ENCODE measurements around the gene ANP32E.
"Not testable (repeated sequence)": the region's sequence is repeated elsewhere in the genome, so short reads cannot be mapped to it uniquely, and the experiment has no call there.

The ANP32E gene

DNA sequence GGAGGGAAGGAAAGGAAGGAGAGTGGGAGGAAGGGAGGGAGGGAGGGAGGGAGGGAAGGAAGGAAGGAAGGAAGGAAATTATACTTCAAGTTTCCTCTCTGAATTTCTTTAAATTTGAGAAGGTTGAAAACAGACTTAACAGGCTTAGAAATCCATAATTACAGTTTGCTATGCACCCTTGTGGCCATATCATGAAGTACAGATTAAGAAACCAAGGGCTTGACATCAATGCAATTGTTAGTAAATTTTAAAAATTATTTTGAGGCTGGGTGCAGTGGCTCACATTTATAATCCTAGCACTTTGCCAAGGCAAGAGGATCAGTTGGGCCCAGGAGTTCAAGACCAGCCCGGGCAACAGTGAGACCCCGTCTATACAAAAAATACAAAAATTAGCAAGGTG, 14.4 kb downstream of the ANP32E start:
- Histone ChIP-seq H3K27ac (no peak overlapping the region), H3K4me3 (no peak overlapping the region)

GRCh38 chr1:150215855-150216254, 20.1 kb downstream of the ANP32E start:
- H3K4me3 ChIP-seq, H3K27ac ChIP-seq: not testable (repeated sequence)

DNA sequence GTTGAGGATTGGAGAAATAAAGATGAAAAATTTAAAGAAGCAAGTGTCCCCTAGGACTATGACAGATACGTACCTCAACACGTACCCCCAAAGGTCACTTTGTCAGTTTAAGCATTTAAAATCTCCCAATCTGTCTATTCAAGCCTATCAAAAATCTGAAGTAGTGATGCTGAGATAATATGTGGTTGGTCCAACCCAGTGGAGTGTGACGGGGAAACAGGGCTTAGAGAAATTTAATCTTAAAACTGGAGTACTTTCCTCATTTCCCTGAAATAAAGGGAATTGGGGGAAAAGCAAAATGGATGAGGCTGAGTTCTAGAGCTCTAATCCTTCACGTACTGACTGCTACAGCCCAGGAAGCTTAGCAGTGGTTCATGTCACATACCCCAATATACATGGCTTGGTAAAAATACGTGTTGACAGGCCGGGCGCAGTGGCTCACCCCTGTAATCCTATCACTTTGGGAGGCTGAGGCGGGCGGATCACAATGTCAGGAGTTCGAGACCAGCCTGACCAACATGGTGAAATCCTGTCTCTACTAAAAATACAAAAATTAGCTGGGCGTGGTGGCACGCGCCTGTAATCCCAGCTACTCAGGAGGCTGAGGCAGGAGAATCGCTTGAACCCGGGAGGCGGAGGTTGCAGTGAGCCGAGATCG, 21.7 kb downstream of the ANP32E start:
- H3K27ac ChIP-seq: peak overlapping the region in 19 of 21 experiments; percentile 20 to 82 (median 66)

DNA sequence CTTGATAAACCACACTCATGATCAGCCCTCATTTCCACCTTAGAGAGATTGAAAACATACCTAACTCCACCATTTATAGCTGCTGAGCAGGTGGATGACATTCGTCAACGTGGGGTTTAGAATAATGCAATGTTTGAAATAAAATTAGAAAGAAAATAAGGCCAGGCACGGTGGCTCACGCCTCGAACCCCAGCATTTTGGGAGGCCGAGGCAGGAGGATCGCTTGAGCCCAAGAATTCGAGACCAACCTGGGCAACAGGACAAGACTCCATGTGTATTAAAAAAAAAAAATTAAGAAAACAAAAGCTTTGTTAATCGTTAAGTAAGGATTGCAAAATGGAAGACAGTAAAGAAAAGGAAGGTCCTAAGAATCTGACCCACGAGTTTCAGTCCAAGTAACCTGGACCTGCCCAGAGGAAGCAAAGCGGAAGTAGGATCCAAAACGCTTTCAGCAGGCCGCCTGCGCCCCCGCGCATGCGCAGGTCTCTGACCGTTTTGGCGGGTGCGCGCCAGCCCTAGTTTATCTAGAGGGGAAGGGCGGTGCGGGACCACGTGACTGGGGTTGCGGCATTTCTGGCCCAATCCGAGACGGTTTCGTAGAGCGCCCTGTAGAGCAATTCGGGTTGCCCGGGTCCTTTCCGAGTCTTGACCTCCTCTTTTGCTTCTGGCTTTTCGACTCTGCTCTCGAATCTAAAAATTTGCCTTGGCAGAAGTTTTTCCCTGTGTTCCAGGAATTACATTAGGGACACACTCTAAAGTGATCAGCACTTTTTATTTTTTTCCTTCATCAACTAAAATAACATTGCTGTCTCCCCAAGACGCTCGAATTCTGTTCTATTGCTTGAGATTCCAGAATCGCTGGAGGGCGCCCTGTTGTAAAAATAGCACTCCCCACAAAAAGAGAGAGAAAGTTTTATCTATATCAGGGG, 22.5 kb downstream of the ANP32E start:
- Histone ChIP-seq H3K27ac (peak overlapping the region in 20 of 21 experiments; percentile 2 to 82 (median 66)), H3K4me3 (peak overlapping the region; percentile 28 to 48 (median 38))

More for the DNA sequence above, 21.7 kb downstream of the ANP32E start:
- H3K4me3 ChIP-seq: peak overlapping the region; percentile 28 to 48 (median 38)

- Histone ChIP-seq H3K27ac (no peak overlapping the region), H3K4me3 (no peak overlapping the region)
Observed at GRCh38 chr1:150212070-150212469, 23.8 kb downstream of the ANP32E start.

- no peak overlapping the region for H3K4me3 ChIP-seq
- no peak overlapping the region for H3K27ac ChIP-seq
Observed at GRCh38 chr1:150210706-150211105, 25.2 kb downstream of the ANP32E start.

- no peak overlapping the region for H3K27ac ChIP-seq
- H3K4me3 ChIP-seq: no peak overlapping the region
Observed at GRCh38 chr1:150210091-150210490, 25.8 kb downstream of the ANP32E start.

GRCh38 chr1:150208460-150208859, 27.5 kb downstream of the ANP32E start:
- H3K4me3 ChIP-seq, H3K27ac ChIP-seq: not testable (repeated sequence)

DNA sequence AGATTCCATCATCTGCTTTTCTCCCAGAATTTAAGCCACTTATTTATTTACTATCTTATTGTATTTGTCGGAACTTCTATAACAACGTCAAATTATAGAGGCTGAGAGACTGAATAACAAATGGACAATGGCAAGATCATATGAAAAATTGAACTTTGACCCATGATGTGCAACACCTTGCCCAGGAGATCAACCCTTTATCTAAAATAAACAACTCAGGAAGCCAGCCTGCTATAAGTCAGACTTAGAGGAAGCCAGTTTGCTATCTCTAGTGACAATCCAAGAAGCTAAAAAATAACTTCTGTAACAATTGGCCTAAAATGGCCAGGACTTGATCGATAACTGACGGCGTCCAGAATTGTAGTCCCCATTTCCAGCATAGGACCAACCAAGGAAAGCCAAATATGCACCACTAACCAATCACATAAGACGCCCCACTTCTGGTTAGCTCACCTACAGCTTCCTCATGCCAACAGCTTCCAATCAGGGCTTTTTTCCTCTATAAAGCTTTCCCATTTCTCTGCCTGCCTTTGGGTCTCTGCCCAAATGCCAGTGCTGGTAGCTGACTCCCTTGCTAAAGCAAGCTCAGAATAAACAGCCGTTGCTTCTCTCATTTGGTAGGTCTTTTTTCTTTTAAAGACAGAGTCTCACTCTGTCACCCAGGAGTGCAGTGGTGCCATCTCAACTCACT, 28.5 kb downstream of the ANP32E start:
- Histone ChIP-seq H3K4me3 (no peak overlapping the region), H3K27ac (no peak overlapping the region)

DNA sequence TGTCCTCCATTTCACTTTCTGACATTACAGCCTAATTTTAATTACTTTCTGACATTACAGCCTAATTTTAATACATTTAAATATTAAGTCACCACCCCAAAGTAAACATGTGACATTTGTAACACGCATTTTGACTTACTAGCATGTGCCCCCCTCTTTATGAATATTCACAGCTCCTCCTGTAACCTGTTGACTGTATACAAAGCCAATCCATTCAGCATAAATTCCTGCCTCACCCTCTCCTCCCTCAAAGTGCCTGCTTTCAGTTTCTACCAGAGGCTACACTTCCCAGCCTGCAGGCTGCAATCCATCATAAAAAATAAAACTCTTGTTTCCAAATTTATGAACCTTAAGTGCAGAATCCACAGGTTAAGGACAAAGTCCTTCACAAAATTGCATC, 39.5 kb downstream of the ANP32E start:
- no peak overlapping the region for H3K27ac ChIP-seq
- no peak overlapping the region for H3K4me3 ChIP-seq

DNA sequence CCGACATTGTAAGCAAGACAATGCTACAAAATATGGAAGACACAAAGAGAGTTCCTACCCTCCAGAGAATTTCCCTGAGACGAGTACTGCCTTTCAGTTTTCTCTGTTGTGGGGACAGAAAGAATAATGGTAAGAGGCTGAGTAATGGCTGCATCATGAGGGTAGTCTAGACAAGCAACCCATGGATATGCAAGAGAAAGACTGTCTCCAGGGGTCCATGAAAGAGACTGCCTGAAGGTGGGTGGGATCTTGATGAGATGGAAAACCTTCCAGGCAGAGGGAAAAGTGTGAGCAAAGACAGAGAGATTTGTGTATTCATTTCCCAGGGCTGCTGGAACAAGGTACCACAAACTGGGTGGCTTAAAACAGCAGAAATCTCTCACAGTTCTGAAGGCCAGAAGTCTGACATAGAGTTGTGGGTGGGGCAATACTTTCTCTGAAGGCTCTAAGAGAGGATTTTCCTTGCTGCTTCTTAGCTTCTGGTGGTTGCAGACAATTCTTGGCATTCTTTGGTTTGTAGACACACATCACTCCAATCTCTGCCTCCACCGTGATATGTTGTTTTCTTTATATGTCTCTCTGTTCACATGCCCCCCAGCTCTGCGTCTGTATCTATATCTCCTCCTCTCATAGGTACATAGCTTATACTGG, 41.4 kb downstream of the ANP32E start:
- Histone ChIP-seq H3K27ac (no peak overlapping the region), H3K4me3 (no peak overlapping the region)

- no peak overlapping the region for H3K4me3 ChIP-seq
- H3K27ac ChIP-seq: no peak overlapping the region
Observed at GRCh38 chr1:150192012-150192411, 43.9 kb downstream of the ANP32E start.

DNA sequence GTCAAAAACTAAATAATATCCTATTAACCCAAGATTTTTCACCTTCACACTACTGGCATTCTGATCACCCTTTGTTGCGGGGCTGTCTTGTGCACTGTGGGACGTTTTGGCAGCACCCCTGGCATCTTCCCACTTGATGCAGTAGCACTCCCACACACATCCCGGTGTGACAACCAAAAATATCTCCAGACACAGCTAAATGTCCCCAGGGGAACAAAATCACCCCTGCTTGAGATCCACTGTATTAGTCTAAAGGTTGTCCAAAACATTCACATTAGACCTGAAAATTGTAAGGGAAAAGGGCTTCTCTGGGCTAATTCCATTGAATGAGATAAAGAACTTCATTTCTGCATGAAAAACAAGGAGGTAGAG, 48.4 kb downstream of the ANP32E start:
- Histone ChIP-seq H3K4me3 (no peak overlapping the region), H3K27ac (peak overlapping the region in 1 of 21 experiments; percentile 3)

- Histone ChIP-seq H3K27ac (peak overlapping the region in 7 of 21 experiments; percentile 3 to 66 (median 49)), H3K4me3 (peak overlapping the region in 1 of 7 experiments; percentile 3)
Observed at GRCh38 chr1:150186789-150187559, 48.9 kb downstream of the ANP32E start.

DNA sequence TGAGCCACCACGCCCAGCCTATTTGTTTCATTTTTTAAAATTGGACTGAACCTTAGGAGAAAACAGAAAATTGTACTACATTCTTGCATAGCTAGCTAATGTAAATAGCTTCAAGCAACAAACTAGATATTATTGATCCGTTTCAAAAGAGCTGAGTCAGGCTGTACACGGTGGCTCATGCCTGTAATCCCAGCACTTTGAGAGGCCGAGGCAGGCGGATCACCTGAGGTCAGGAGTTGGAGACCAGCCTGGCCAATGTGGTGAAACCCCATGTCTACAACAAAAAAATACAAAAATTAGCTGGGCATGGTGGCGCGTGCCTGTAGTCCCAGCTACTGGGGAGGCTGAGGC, 49.5 kb downstream of the ANP32E start:
- H3K4me3 ChIP-seq: not testable (repeated sequence)
- H3K27ac ChIP-seq: peak overlapping the region in 5 of 21 experiments; percentile 26 to 66 (median 64)

DNA sequence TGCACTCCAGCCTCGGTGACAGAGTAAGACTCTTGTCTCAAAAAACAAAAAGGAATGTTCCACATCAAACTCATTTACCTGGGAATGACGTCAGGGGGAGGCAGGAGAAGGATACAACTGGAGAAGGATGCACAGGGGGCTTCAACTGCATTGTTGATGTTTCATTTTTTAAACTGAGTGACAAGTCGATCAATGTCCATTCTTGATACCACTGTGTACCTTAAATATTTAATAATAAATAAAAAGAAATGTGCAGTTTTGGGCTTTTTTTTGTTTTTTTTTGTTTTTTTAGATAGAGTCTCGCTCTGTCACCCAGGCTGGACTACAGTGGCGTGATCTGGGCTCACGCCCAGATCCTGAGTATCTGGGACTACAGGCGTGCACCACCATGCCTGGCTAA, 50.4 kb downstream of the ANP32E start:
- no peak overlapping the region for H3K27ac ChIP-seq
- H3K4me3 ChIP-seq: no peak overlapping the region

DNA sequence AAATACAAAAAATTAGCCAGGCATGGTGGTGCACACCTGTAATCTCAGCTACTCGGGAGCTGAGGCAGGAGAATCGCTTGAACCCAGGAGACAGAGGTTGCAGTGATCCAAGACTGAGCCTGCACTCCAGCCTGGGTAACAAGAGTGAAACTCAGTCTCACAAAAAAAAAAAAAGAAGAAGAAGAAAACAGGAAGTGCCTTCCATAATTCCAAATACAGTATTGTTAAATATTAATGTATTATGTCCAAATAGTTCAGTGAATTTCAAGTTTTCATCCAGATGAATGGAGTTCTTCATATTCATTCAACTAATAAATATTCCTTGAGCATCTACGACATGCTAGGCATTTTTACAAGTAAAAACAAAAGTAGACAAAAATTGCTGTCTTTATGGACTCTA, 52.9 kb downstream of the ANP32E start:
- H3K27ac ChIP-seq: peak overlapping the region in 3 of 21 experiments; percentile 6 to 51 (median 33)
- no peak overlapping the region for H3K4me3 ChIP-seq

GRCh38 chr1:150182247-150182646, 53.7 kb downstream of the ANP32E start:
- no peak overlapping the region for H3K27ac ChIP-seq

GRCh38 chr1:150180474-150180873, 55.4 kb downstream of the ANP32E start:
- peak overlapping the region in 1 of 21 experiments; percentile 24 for H3K27ac ChIP-seq
- H3K4me3 ChIP-seq: no peak overlapping the region

More at GRCh38 chr1:150182247-150182646, 53.7 kb downstream of the ANP32E start:
- no peak overlapping the region for H3K4me3 ChIP-seq
